ENCODE measurements around the gene SORBS1. TPM values are rescaled to one million over a fixed set of nuclear protein-coding genes. Genes with fewer than 3 reads are reported as not detected.

Gene SORBS1
- total RNA-seq, 1 experiment from 2014 or later: 39.9 TPM

GRCh38 chr10:95333997-95334804 is 227.0 kb downstream of the SORBS1 start (continued):
- no peak for TF ChIP-seq IRF1 (CRISPR knock-in tag; IDR thresholded peaks at IDR 0.05)

GRCh38 chr10:95332666-95333249 is 228.4 kb downstream of the SORBS1 start:
- Mint-ChIP-seq H3K27ac (peak overlapping the region; percentile 50; the same call in 1 of the 2 replicates), H3K9me3 (no peaks in the 10 kb centered on the region), H3K36me3 (peaks cover 13% of the 10 kb centered on the region), H3K27me3 (ENCODE audit: low read depth) (no peaks in the 10 kb centered on the region), H3K4me1 (peaks cover 16% of the 10 kb centered on the region), H3K4me3 (no peak overlapping the region)
- ChIA-PET CTCF (no interaction called here), POLR2A (no interaction called here)
- no peak for TF ChIP-seq GTF2I (CRISPR knock-in tag; conservative IDR thresholded peaks at IDR 0.05)
- TF ChIP-seq, protein P1, sequence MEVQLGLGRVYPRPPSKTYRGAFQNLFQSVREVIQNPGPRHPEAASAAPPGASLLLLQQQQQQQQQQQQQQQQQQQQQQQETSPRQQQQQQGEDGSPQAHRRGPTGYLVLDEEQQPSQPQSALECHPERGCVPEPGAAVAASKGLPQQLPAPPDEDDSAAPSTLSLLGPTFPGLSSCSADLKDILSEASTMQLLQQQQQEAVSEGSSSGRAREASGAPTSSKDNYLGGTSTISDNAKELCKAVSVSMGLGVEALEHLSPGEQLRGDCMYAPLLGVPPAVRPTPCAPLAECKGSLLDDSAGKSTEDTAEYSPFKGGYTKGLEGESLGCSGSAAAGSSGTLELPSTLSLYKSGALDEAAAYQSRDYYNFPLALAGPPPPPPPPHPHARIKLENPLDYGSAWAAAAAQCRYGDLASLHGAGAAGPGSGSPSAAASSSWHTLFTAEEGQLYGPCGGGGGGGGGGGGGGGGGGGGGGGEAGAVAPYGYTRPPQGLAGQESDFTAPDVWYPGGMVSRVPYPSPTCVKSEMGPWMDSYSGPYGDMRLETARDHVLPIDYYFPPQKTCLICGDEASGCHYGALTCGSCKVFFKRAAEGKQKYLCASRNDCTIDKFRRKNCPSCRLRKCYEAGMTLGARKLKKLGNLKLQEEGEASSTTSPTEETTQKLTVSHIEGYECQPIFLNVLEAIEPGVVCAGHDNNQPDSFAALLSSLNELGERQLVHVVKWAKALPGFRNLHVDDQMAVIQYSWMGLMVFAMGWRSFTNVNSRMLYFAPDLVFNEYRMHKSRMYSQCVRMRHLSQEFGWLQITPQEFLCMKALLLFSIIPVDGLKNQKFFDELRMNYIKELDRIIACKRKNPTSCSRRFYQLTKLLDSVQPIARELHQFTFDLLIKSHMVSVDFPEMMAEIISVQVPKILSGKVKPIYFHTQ (CRISPR knock-in tag; IDR thresholded peaks at IDR 0.05): no peak
- DNase-seq (ENCODE audit: low spot score) (no peak), ATAC-seq (no peak)

DNA sequence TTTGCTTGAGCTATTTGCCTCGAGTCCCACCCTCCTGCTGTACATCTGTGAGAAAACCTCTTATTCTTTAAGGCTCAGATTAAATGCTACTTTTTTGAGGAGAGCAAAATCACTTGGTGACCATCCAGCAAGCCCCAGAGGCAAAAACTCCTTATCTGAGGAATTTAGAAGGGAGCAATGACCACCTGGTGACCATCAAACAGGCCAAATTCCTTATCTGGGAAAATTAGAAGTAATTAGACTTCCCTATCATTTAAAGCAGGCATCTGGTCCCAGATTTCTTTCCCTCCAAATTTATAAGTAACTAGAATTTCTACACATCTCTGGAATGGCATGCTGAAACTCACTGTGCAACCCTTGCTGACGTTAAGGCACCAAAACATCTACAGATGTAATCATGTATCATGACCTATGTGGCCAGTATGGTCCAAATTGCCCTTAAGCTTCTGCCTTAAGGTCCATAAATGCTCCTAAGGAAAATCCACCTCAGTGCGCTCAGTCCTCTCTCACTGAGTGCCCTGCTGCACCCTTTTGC is 229.5 kb downstream of the SORBS1 start:
- TF ChIP-seq ERG (CRISPR knock-in tag; IDR thresholded peaks at IDR 0.05) (no peak), ZNF671 (CRISPR knock-in tag; IDR thresholded peaks at IDR 0.05) (no peak), NR2C2 (CRISPR knock-in tag; IDR thresholded peaks at IDR 0.05) (no peak), NFATC4 (CRISPR knock-in tag; IDR thresholded peaks at IDR 0.05) (no peak), CTCF (IDR thresholded peaks at IDR 0.05) (no peak)
- ATAC-seq (no peak), DNase-seq (ENCODE audit: low spot score) (no peak)
- POLR2A ChIA-PET: no interaction called here
- H3K9me3 Mint-ChIP-seq: no peaks in the 10 kb centered on the region
- no peaks in the 10 kb centered on the region for H3K27me3 Mint-ChIP-seq (ENCODE audit: low read depth)
- H3K4me3 Mint-ChIP-seq: no peak overlapping the region
- H3K4me1 Mint-ChIP-seq: peaks cover 16% of the 10 kb centered on the region
- H3K27ac Mint-ChIP-seq: no peak overlapping the region
- CTCF ChIA-PET: no interaction called here
- peaks cover 12% of the 10 kb centered on the region for H3K36me3 Mint-ChIP-seq

- DNase-seq (ENCODE audit: low spot score): no peak
- Mint-ChIP-seq H3K27ac (no peak overlapping the region), H3K4me1 (peaks cover 16% of the 10 kb centered on the region), H3K9me3 (no peaks in the 10 kb centered on the region), H3K36me3 (peaks cover 7% of the 10 kb centered on the region), H3K27me3 (ENCODE audit: low read depth) (no peaks in the 10 kb centered on the region), H3K4me3 (no peak overlapping the region)
- no peak for ATAC-seq
- CTCF ChIA-PET: no interaction called here
- POLR2A ChIA-PET: no interaction called here
- no peak for TF ChIP-seq JAZF1 (CRISPR knock-in tag; IDR thresholded peaks at IDR 0.05)
- TF ChIP-seq ZNF121 (CRISPR knock-in tag; IDR thresholded peaks at IDR 0.05): no peak
- no peak for TF ChIP-seq MYBL2 (CRISPR knock-in tag; IDR thresholded peaks at IDR 0.05)
- TF ChIP-seq IRF2 (CRISPR knock-in tag; IDR thresholded peaks at IDR 0.05; ENCODE audit: borderline replicate concordance, low read depth): no peak
- TF ChIP-seq, protein P2, sequence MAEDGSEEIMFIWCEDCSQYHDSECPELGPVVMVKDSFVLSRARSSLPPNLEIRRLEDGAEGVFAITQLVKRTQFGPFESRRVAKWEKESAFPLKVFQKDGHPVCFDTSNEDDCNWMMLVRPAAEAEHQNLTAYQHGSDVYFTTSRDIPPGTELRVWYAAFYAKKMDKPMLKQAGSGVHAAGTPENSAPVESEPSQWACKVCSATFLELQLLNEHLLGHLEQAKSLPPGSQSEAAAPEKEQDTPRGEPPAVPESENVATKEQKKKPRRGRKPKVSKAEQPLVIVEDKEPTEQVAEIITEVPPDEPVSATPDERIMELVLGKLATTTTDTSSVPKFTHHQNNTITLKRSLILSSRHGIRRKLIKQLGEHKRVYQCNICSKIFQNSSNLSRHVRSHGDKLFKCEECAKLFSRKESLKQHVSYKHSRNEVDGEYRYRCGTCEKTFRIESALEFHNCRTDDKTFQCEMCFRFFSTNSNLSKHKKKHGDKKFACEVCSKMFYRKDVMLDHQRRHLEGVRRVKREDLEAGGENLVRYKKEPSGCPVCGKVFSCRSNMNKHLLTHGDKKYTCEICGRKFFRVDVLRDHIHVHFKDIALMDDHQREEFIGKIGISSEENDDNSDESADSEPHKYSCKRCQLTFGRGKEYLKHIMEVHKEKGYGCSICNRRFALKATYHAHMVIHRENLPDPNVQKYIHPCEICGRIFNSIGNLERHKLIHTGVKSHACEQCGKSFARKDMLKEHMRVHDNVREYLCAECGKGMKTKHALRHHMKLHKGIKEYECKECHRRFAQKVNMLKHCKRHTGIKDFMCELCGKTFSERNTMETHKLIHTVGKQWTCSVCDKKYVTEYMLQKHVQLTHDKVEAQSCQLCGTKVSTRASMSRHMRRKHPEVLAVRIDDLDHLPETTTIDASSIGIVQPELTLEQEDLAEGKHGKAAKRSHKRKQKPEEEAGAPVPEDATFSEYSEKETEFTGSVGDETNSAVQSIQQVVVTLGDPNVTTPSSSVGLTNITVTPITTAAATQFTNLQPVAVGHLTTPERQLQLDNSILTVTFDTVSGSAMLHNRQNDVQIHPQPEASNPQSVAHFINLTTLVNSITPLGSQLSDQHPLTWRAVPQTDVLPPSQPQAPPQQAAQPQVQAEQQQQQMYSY (CRISPR knock-in tag; IDR thresholded peaks at IDR 0.05): no peak
- no peak for TF ChIP-seq GABPB1 (CRISPR knock-in tag; IDR thresholded peaks at IDR 0.05)
- TF ChIP-seq, protein P3, sequence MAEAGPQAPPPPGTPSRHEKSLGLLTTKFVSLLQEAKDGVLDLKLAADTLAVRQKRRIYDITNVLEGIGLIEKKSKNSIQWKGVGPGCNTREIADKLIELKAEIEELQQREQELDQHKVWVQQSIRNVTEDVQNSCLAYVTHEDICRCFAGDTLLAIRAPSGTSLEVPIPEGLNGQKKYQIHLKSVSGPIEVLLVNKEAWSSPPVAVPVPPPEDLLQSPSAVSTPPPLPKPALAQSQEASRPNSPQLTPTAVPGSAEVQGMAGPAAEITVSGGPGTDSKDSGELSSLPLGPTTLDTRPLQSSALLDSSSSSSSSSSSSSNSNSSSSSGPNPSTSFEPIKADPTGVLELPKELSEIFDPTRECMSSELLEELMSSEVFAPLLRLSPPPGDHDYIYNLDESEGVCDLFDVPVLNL (CRISPR knock-in tag; IDR thresholded peaks at IDR 0.05; ENCODE audit: borderline replicate concordance, low read depth): no peak
These were observed 230.2 kb downstream of the SORBS1 start for GRCh38 chr10:95330966-95331453.

Measured in WTC11 (cell line).